Tibial artery (tissue), 4 donors: Measurements from ENCODE around the gene RABGGTA.

Source experiments
- DNase-seq, 2 donors: peaks; one replicate each; pipeline ENCODE4 v3.0.0-alpha.2; 2019
- H3K27ac ChIP-seq, 2 donors: fragments of 200-600 bp; sonication (generic) in 1 of 2; 1 replicate in 1 of 2; 2 replicates in 1 of 2; pipeline ENCODE4 v1.5.1; 2018 to 2019; ENCODE audit warnings: mild to moderate bottlenecking in 1 of 2
- H3K27me3 ChIP-seq, 2 donors: fragments of 200-600 bp; sonication (generic) in 1 of 2; one replicate each; pipeline versions ENCODE4 v1.5.1 to v1.6.0; 2016 to 2019
- H3K36me3 ChIP-seq, 3 donors: fragments of 200-600 bp; sonication (generic) in 2 of 3; one replicate each; pipeline ENCODE4 v1.5.1; 2016 to 2019; ENCODE audit warnings: mild to moderate bottlenecking in 2 of 3
- H3K4me1 ChIP-seq, 4 donors: fragments of 200-600 bp; sonication (generic) in 2 of 4; 1 replicate in 3 of 4; 2 replicates in 1 of 4; pipeline ENCODE4 v1.5.1; 2016 to 2019
- H3K4me3 ChIP-seq, 2 donors: fragments of 200-600 bp; sonication (generic) in 1 of 2; 1 replicate in 1 of 2; 2 replicates in 1 of 2; pipeline ENCODE4 v1.5.1; 2018 to 2019; ENCODE audit warnings: mild to moderate bottlenecking in 2 of 2
- H3K9me3 ChIP-seq, 3 donors: fragments of 200-600 bp; sonication (generic) in 1 of 3; one replicate each; pipeline ENCODE4 v1.5.1; 2016 to 2019
- CTCF ChIP-seq, 2 experiments: fragments of 200-600 bp in 1 of 2; fragments of 450-650 bp in 1 of 2; IDR thresholded peaks; one replicate each; pipeline ENCODE4 v1.5.1; 2017 to 2019; ENCODE audit warnings: antibody characterized with exemption in 2 of 2, mild to moderate bottlenecking in 1 of 2, moderate library complexity in 1 of 2
- intact Hi-C: fragments of 100-400 bp; cut with DNase I; formaldehyde crosslinking; loops from one replicate; pipeline ENCODE4 v1.15.0; 2023; ENCODE audit warnings: low total_unique reads

Gene RABGGTA

DNA sequence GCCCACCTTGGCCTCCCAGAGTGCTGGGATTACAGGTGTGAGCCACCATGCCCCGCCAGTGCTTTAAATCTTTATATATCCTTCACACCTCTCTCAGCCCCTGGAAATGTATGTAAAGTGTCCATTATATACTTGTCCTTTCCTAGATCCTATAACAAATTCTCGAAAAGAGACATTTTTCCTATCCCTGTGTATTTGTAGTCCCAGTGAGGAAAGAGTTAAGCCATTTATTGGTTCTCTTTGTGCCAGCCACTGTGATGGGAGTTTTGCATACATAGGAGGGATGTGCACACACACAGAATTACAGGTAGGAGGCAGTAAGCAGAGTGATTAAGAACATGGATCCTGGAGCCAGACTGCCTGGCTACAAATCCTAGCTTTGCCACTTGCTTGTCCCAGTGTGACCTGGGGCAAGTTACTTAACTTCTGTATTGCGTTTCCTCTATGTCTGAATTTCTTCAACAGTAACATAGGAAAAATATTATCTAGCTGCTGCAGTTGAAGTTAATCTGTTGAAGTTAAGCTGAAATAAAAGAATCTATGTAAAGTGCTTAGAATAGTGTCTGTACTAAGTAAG, 2.1 kb upstream of the RABGGTA start:
- H3K27ac ChIP-seq = no peak overlapping the region

GRCh38 chr14:24272467-24272866, 1.1 kb upstream of the RABGGTA start:
- intact Hi-C loops = no loop called here
- no peak overlapping the region for H3K27ac ChIP-seq
- no peak overlapping the region for H3K4me3 ChIP-seq
- no peak for TF ChIP-seq CTCF (IDR thresholded peaks at IDR 0.05)
- peaks cover 0 to 27% (median 13%) of the 10 kb centered on the region in 3 donors for H3K36me3 ChIP-seq
- no peaks in the 10 kb centered on the region for H3K9me3 ChIP-seq
- DNase-seq = no peak
- H3K4me1 ChIP-seq = peaks cover 0 to 12% (median 8%) of the 10 kb centered on the region in 4 donors
- H3K27me3 ChIP-seq = no peaks in the 10 kb centered on the region

More for the DNA sequence above, 2.1 kb upstream of the RABGGTA start:
- TF ChIP-seq CTCF (IDR thresholded peaks at IDR 0.05) = no peak
- peaks cover 0 to 16% (median 6%) of the 10 kb centered on the region in 3 donors for H3K36me3 ChIP-seq
- no peak for DNase-seq
- intact Hi-C loops = no loop called here
- peaks cover 0 to 12% (median 8%) of the 10 kb centered on the region in 4 donors for H3K4me1 ChIP-seq
- H3K27me3 ChIP-seq = no peaks in the 10 kb centered on the region
- H3K9me3 ChIP-seq = no peaks in the 10 kb centered on the region
- H3K4me3 ChIP-seq = no peak overlapping the region

DNA sequence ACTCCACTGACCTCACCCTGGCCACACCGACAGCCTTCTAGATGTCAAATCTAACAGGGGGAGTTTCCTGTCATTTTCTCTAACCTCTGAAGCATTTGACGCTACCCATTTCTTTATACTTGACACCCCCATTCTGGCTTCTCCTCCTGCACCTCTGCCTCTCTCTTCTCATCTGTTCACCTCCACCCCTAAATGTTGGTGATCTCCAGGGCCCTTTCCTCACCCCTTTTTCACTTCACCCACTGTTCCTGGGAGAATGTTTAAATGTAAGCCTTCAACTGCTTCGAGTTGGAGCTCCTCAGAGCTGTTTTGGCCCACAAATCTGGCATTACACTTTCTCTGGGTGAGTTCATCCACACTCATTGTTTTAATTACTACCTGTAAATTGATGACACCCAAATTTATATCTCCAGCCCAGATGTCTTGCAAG, 452 bp upstream of the RABGGTA start:
- Histone ChIP-seq H3K36me3 (peaks cover 5 to 33% (median 18%) of the 10 kb centered on the region in 3 donors), H3K9me3 (no peaks in the 10 kb centered on the region), H3K4me3 (peak overlapping the region; percentile 91 to 93), H3K27me3 (no peaks in the 10 kb centered on the region), H3K27ac (peak overlapping the region; percentile 98), H3K4me1 (peaks cover 0 to 12% (median 8%) of the 10 kb centered on the region in 4 donors)
- TF ChIP-seq CTCF (IDR thresholded peaks at IDR 0.05) = no peak
- DNase-seq = no peak
- intact Hi-C loops = no loop called here

DNA sequence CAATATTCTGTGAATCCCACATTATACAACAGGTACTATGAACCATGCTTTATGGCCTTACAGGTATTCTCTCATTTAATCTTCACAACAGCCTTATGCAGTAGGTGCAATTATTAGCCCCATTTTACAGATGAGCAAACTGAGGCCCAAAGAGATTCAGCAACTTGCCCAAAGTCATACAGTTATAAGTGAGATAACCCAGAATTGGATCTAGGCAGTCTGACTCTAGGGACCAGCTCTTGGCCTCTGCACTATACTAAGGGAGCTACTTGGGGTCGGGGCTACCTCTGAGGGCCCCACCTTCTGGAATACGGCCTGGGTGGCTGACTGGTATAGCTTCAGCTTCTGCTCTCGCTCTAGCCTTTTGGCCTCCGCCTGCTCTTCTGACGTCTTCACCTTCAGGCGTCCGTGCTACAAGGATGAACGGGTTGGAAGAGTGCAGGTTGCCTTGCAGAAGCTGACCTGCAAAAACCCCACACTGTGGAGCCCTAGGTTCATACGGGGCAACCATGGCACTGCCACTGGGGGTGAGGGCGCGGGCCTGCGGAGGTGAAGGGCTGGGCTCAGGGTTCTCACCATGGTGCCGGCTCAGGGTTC, 762 bp downstream of the RABGGTA start:
- H3K4me3 ChIP-seq = peak overlapping the region; percentile 91 to 93
- H3K27me3 ChIP-seq = no peaks in the 10 kb centered on the region
- no peaks in the 10 kb centered on the region for H3K9me3 ChIP-seq
- DNase-seq = no peak
- peaks cover 0 to 12% (median 8%) of the 10 kb centered on the region in 4 donors for H3K4me1 ChIP-seq
- H3K27ac ChIP-seq = peak overlapping the region; percentile 98
- intact Hi-C loops = no loop called here
- H3K36me3 ChIP-seq = peaks cover 13 to 45% (median 29%) of the 10 kb centered on the region in 3 donors
- TF ChIP-seq CTCF (IDR thresholded peaks at IDR 0.05) = no peak

DNA sequence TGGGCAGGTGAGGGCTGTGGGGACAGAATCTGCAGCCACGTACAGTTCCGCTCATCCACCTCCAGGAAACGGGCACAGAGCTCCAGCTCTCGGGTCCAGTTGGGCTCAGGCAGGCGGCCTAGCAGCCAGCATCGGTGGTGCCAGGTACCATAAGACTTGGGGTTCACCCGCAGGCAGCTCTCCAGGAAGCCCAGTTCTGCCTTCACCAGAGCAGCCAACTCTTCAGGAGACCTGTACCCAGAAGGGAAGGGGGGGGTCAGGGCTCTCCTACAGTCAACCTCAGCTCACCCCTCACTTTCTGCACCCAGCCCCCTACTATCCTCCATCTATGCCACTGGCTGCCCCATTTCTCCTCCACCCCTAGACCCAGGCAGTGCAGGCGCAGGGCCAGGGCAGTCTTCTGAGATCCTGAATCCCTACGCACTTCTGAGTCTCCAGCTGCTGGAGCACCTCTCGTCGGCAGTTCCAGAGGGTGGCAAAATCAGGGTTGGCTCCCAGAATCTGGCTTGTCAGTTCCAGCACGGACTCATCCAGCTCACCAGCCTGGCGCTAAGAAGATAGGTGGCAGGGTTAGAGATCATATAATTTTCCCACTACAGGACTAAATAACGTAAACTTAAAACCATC, 1.4 kb downstream of the RABGGTA start:
- H3K27ac ChIP-seq = no peak overlapping the region
- H3K27me3 ChIP-seq = no peaks in the 10 kb centered on the region
- peak in 1 of 2 donors; percentile 54 for DNase-seq
- no peak overlapping the region for H3K4me3 ChIP-seq
- H3K36me3 ChIP-seq = peaks cover 13 to 51% (median 35%) of the 10 kb centered on the region in 3 donors
- no peak for TF ChIP-seq CTCF (IDR thresholded peaks at IDR 0.05)
- H3K9me3 ChIP-seq = no peaks in the 10 kb centered on the region
- peaks cover 0 to 12% (median 8%) of the 10 kb centered on the region in 4 donors for H3K4me1 ChIP-seq
- intact Hi-C loops = no loop called here
